Muscle layer of colon (tissue), 2 donors: Measurements from ENCODE around the gene ADAMTS14.
A peak's percentile ranks its signal among the peaks of the same experiment; 100 is the strongest.

ENCODE experiments used
- H3K27ac ChIP-seq: one replicate; pipeline ENCODE4 v1.7.0; 2013; ENCODE audit warnings: low read depth, mild to moderate bottlenecking, low read length, moderate library complexity
- H3K27me3 ChIP-seq, 2 donors: one replicate each; pipeline ENCODE4 v1.7.0; 2013; ENCODE audit warnings: low read length in 2 of 2, mild to moderate bottlenecking in 2 of 2; ENCODE audit not compliant: insufficient read depth in 2 of 2, control insufficient read depth in 1 of 2
- H3K36me3 ChIP-seq: one replicate; pipeline ENCODE4 v1.7.0; 2013; ENCODE audit warnings: mild to moderate bottlenecking, low read length; ENCODE audit not compliant: insufficient read depth
- H3K4me1 ChIP-seq: one replicate; pipeline ENCODE4 v1.7.0; 2013; ENCODE audit warnings: mild to moderate bottlenecking, low read length; ENCODE audit not compliant: insufficient read depth
- H3K4me3 ChIP-seq, 2 donors: one replicate each; pipeline ENCODE4 v1.7.0; 2013; ENCODE audit warnings: low read length in 2 of 2, low read depth in 1 of 2, mild to moderate bottlenecking in 1 of 2, moderate library complexity in 1 of 2
- H3K9ac ChIP-seq: one replicate; pipeline ENCODE4 v1.7.0; 2013; ENCODE audit warnings: low read length
- H3K9me3 ChIP-seq: one replicate; pipeline ENCODE4 v1.7.0; 2013; ENCODE audit warnings: mild to moderate bottlenecking, low read length
- donor health status: abdominal sarcoma.
- donor health status: Adenocarcinoma of cecum.

The ADAMTS14 gene

DNA sequence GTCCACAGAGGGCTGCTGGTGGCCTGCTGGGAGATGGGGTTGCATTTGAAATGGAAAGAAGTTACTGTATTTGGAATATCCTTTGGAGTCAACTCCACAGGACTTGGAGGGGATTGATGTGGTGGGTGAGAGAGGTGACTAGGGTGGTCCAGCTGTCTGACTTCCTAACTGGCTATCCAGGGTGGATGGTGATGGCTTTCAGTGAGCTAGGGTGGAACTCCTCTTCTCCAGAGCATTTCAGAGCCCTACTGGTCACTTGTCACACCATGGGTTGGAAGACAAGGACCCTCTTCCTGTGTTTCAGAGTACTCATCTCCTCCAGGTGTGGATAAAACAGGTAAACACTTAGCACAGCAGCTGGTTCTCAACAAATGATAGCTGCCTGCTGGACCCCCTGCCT is 3.3 kb upstream of the ADAMTS14 start:
- peaks cover 6 to 17% of the 10 kb centered on the region in 2 donors for H3K27me3 ChIP-seq
- H3K27ac ChIP-seq, result no peak overlapping the region
- no peak overlapping the region for H3K4me3 ChIP-seq
- peaks cover 24% of the 10 kb centered on the region for H3K4me1 ChIP-seq
- H3K36me3 ChIP-seq, result no peaks in the 10 kb centered on the region
- H3K9ac ChIP-seq, result no peak overlapping the region
- no peaks in the 10 kb centered on the region for H3K9me3 ChIP-seq

GRCh38 chr10:70669732-70670317 is 2.5 kb upstream of the ADAMTS14 start:
- H3K4me1 ChIP-seq, result peaks cover 20% of the 10 kb centered on the region
- H3K9ac ChIP-seq, result no peak overlapping the region
- peaks cover 6 to 20% of the 10 kb centered on the region in 2 donors for H3K27me3 ChIP-seq
- no peaks in the 10 kb centered on the region for H3K36me3 ChIP-seq
- no peak overlapping the region for H3K4me3 ChIP-seq
- no peak overlapping the region for H3K27ac ChIP-seq
- H3K9me3 ChIP-seq, result no peaks in the 10 kb centered on the region

- peaks cover 20% of the 10 kb centered on the region for H3K4me1 ChIP-seq
- peaks cover 6 to 20% of the 10 kb centered on the region in 2 donors for H3K27me3 ChIP-seq
- H3K9me3 ChIP-seq, result no peaks in the 10 kb centered on the region
- H3K9ac ChIP-seq, result no peak overlapping the region
- no peak overlapping the region for H3K27ac ChIP-seq
- H3K4me3 ChIP-seq, result no peak overlapping the region
- no peaks in the 10 kb centered on the region for H3K36me3 ChIP-seq
These were observed 614 bp upstream of the ADAMTS14 start for GRCh38 chr10:70671619-70672164.

GRCh38 chr10:70673043-70673928 is 980 bp downstream of the ADAMTS14 start:
- Histone ChIP-seq H3K27ac (no peak overlapping the region), H3K9me3 (no peaks in the 10 kb centered on the region), H3K4me1 (peaks cover 20% of the 10 kb centered on the region), H3K9ac (no peak overlapping the region), H3K27me3 (peaks cover 6 to 20% of the 10 kb centered on the region in 2 donors), H3K36me3 (no peaks in the 10 kb centered on the region), H3K4me3 (peak overlapping the region in 1 of 2 donors; percentile 32)

DNA sequence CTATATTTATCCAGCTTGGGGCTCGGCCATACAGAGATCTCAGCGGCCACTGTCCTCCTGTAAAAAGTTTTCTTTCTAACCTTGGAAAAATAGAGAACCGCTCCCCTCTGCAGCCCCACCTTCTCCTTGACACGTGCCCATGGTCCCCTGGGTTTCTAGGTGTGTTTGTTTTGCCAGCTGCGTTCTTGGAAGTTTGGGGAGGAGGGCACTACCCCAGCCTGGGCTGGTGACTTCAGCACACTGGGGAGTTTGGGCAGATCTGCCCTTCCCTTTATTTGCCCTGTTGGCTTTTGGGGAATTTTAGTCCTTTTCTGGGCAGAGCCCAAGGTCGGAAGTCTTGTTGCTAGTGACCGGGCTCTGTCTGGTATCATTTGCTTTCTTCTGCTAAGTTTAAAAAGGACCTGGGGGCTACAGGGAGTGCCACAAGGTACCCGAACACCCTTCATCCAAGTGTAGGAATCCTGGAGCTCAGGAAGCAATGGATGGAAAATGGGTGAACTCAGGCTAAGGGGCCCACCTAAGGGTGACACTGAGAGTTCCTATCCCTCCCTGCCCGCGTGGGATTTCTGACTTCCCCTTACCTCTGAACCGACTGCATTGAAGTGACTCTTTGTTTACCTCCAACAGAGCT is 1.7 kb downstream of the ADAMTS14 start:
- Histone ChIP-seq H3K4me3 (no peak overlapping the region), H3K36me3 (no peaks in the 10 kb centered on the region), H3K9me3 (no peaks in the 10 kb centered on the region), H3K27ac (no peak overlapping the region), H3K4me1 (peaks cover 20% of the 10 kb centered on the region), H3K27me3 (peaks cover 6 to 20% of the 10 kb centered on the region in 2 donors), H3K9ac (no peak overlapping the region)

DNA sequence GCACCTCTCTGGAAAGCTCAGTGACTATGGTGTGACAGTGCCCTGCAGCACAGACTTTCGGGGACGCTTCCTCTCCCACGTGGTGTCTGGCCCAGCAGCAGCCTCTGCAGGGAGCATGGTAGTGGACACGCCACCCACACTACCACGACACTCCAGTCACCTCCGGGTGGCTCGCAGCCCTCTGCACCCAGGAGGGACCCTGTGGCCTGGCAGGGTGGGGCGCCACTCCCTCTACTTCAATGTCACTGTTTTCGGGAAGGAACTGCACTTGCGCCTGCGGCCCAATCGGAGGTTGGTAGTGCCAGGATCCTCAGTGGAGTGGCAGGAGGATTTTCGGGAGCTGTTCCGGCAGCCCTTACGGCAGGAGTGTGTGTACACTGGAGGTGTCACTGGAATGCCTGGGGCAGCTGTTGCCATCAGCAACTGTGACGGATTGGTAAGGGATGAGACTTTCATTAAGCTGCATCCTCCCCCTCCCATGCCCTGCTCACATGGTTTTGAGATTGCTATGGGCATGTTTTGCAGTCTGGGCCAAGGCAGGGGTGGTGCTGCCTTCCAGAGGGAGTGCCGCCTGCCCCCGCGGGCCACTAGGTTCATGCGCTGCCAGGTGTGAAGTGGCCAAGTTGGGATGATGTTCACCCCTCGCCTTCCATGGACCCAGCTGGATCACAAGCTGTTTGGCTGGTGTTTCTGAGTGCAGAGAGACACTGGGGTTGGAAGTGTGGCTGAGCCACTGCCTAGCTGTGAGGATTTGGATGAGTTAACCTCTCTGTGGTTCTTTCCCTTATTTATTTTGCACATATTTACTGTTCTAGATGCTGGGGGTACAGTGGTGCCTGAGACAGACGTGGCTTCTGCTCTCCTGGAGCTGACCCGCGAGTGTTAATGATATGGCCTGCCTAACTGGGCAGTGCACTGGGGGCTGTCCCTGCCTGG is 2.5 kb downstream of the ADAMTS14 start:
- Histone ChIP-seq H3K36me3 (no peaks in the 10 kb centered on the region), H3K27me3 (peaks cover 6 to 18% of the 10 kb centered on the region in 2 donors), H3K27ac (no peak overlapping the region), H3K9ac (no peak overlapping the region), H3K4me3 (no peak overlapping the region), H3K4me1 (peaks cover 20% of the 10 kb centered on the region), H3K9me3 (no peaks in the 10 kb centered on the region)

GRCh38 chr10:70675496-70676161 is 3.3 kb downstream of the ADAMTS14 start:
- H3K9ac ChIP-seq, result no peak overlapping the region
- H3K9me3 ChIP-seq, result no peaks in the 10 kb centered on the region
- no peaks in the 10 kb centered on the region for H3K36me3 ChIP-seq
- peaks cover 6 to 16% of the 10 kb centered on the region in 2 donors for H3K27me3 ChIP-seq
- H3K4me3 ChIP-seq, result no peak overlapping the region
- no peak overlapping the region for H3K27ac ChIP-seq
- H3K4me1 ChIP-seq, result peaks cover 20% of the 10 kb centered on the region

GRCh38 chr10:70676511-70676910 is 4.2 kb downstream of the ADAMTS14 start:
- no peak overlapping the region for H3K4me3 ChIP-seq
- no peaks in the 10 kb centered on the region for H3K36me3 ChIP-seq
- peaks cover 20% of the 10 kb centered on the region for H3K4me1 ChIP-seq
- H3K9ac ChIP-seq, result no peak overlapping the region
- H3K9me3 ChIP-seq, result no peaks in the 10 kb centered on the region
- no peak overlapping the region for H3K27ac ChIP-seq
- H3K27me3 ChIP-seq, result peaks cover 4 to 13% of the 10 kb centered on the region in 2 donors

DNA sequence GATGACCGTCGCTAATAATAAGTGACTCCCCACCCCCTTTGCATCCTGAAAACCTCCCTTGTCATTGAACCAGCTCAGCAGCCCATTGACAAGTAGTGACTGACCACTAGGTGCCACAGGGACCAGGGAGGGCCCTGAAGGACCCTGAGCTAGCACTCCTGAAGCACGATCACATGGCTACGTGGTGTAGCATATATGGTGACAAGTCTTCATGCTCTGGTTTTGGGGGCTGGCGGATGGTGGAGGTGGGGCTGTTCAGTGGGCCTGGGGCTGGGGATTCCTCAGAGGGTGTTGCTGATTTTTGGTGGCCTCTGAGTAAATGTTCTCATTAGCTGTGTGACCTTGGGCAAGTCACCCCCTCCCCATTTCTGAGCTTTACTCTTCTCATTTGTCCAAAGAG is 4.7 kb downstream of the ADAMTS14 start:
- Histone ChIP-seq H3K36me3 (no peaks in the 10 kb centered on the region), H3K4me3 (no peak overlapping the region), H3K27me3 (peaks cover 0 to 13% of the 10 kb centered on the region in 2 donors), H3K9ac (no peak overlapping the region), H3K9me3 (no peaks in the 10 kb centered on the region), H3K27ac (no peak overlapping the region), H3K4me1 (peaks cover 17% of the 10 kb centered on the region)

DNA sequence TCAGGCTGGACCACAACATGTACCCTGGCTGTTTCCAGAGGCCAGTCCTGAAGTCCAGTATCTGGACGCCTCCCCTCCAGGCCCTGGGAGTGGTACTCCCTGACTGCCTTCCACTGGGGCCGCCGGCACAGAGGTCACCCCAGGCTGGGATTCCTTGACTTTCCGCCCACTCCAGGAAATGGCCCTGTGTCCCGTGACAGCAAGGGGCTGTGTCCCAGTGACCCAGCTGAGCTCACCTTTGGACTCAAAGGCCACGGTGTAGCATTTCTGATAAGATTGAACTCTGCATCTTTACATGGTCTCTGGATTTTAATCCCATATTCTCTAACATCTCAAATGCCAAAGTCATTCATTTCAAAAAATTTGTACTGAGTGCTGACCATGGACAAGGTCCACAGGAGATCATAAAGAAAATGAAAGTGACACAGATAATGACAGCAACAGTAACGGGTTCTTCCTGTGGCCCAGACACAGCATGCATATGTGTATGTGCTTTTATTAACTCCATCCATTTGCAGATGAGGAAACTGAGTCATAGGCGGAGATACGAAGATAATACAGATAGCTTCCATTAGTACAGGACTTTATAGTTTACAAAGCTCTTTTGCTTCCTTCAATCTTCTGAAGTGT is 5.4 kb downstream of the ADAMTS14 start:
- H3K4me3 ChIP-seq, result no peak overlapping the region
- H3K27ac ChIP-seq, result no peak overlapping the region
- H3K9me3 ChIP-seq, result no peaks in the 10 kb centered on the region
- H3K27me3 ChIP-seq, result peaks cover 0 to 13% of the 10 kb centered on the region in 2 donors
- H3K4me1 ChIP-seq, result peaks cover 15% of the 10 kb centered on the region
- H3K36me3 ChIP-seq, result no peaks in the 10 kb centered on the region
- H3K9ac ChIP-seq, result no peak overlapping the region
